ENCODE results near the gene ARAP1. TPM values are rescaled to one million over a fixed set of nuclear protein-coding genes. Genes with fewer than 3 reads are reported as not detected.

Gene ARAP1
- total RNA-seq, 1 experiment from 2014 or later = 53.0 TPM

GRCh38 chr11:72702096-72702495 lies 50.1 kb downstream of the ARAP1 start:
- CTCF ChIA-PET = interaction anchor here (0.6 kb wide), 1 partner anchor 115 kb away, joined by 3 read pairs; no protein-coding TSS in a partner anchor

GRCh38 chr11:72701466-72701865 lies 50.7 kb downstream of the ARAP1 start:
- no peaks in the 10 kb centered on the region for H3K9me3 Mint-ChIP-seq (ENCODE audit: low read depth, unreplicated experiment)
- CTCF ChIA-PET = no interaction called here
- peaks cover 7% of the 10 kb centered on the region for H3K36me3 Mint-ChIP-seq (ENCODE audit: insufficient read depth, unreplicated experiment)
- H3K27ac Mint-ChIP-seq (ENCODE audit: unreplicated experiment) = no peak overlapping the region
- no peak for TF ChIP-seq CTCF (IDR thresholded peaks at IDR 0.05; ENCODE audit: unreplicated experiment)
- no peaks in the 10 kb centered on the region for H3K4me1 Mint-ChIP-seq (ENCODE audit: low read depth, unreplicated experiment)
- intact Hi-C loops (cut with micrococcal nuclease; ENCODE audit: unreplicated experiment) = no loop called here
- no peaks in the 10 kb centered on the region for H3K27me3 Mint-ChIP-seq (ENCODE audit: unreplicated experiment)
- no peak overlapping the region for H3K4me3 Mint-ChIP-seq (ENCODE audit: low read depth, unreplicated experiment)
- no TSS peak for BruUV-seq (replicated peaks)
- DNase-seq = no peak

More at GRCh38 chr11:72702096-72702495, 50.1 kb downstream of the ARAP1 start:
- BruUV-seq (replicated peaks) = no TSS peak
- H3K4me1 Mint-ChIP-seq (ENCODE audit: low read depth, unreplicated experiment) = no peaks in the 10 kb centered on the region
- no peak overlapping the region for H3K4me3 Mint-ChIP-seq (ENCODE audit: low read depth, unreplicated experiment)
- H3K27me3 Mint-ChIP-seq (ENCODE audit: unreplicated experiment) = no peaks in the 10 kb centered on the region
- H3K36me3 Mint-ChIP-seq (ENCODE audit: insufficient read depth, unreplicated experiment) = peaks cover 5% of the 10 kb centered on the region
- no peak for DNase-seq
- intact Hi-C loops (cut with micrococcal nuclease; ENCODE audit: unreplicated experiment) = no loop called here
- no peak overlapping the region for H3K27ac Mint-ChIP-seq (ENCODE audit: unreplicated experiment)
- no peaks in the 10 kb centered on the region for H3K9me3 Mint-ChIP-seq (ENCODE audit: low read depth, unreplicated experiment)
- no peak for TF ChIP-seq CTCF (IDR thresholded peaks at IDR 0.05; ENCODE audit: unreplicated experiment)

GRCh38 chr11:72700146-72700545 lies 52.1 kb downstream of the ARAP1 start:
- intact Hi-C loops (cut with micrococcal nuclease; ENCODE audit: unreplicated experiment) = no loop called here
- Mint-ChIP-seq H3K27me3 (ENCODE audit: unreplicated experiment) (no peaks in the 10 kb centered on the region), H3K36me3 (ENCODE audit: insufficient read depth, unreplicated experiment) (peaks cover 10% of the 10 kb centered on the region), H3K9me3 (ENCODE audit: low read depth, unreplicated experiment) (no peaks in the 10 kb centered on the region), H3K4me3 (ENCODE audit: low read depth, unreplicated experiment) (no peak overlapping the region), H3K27ac (ENCODE audit: unreplicated experiment) (no peak overlapping the region), H3K4me1 (ENCODE audit: low read depth, unreplicated experiment) (no peaks in the 10 kb centered on the region)
- no peak for TF ChIP-seq CTCF (IDR thresholded peaks at IDR 0.05; ENCODE audit: unreplicated experiment)
- no TSS peak for BruUV-seq (replicated peaks)
- no peak for DNase-seq
- CTCF ChIA-PET = no interaction called here

GRCh38 chr11:72697814-72698213 lies 54.4 kb downstream of the ARAP1 start:
- peaks cover 10% of the 10 kb centered on the region for H3K36me3 Mint-ChIP-seq (ENCODE audit: insufficient read depth, unreplicated experiment)
- no peak overlapping the region for H3K27ac Mint-ChIP-seq (ENCODE audit: unreplicated experiment)
- H3K27me3 Mint-ChIP-seq (ENCODE audit: unreplicated experiment) = no peaks in the 10 kb centered on the region
- H3K4me3 Mint-ChIP-seq (ENCODE audit: low read depth, unreplicated experiment) = no peak overlapping the region
- H3K9me3 Mint-ChIP-seq (ENCODE audit: low read depth, unreplicated experiment) = no peaks in the 10 kb centered on the region
- BruUV-seq (replicated peaks) = no TSS peak
- CTCF ChIA-PET = interaction anchor here (0.6 kb wide), 1 partner anchor 867 kb away, joined by 7 read pairs; no protein-coding TSS in a partner anchor
- TF ChIP-seq CTCF (IDR thresholded peaks at IDR 0.05; ENCODE audit: unreplicated experiment) = no peak
- intact Hi-C loops (cut with micrococcal nuclease; ENCODE audit: unreplicated experiment) = no loop called here
- no peaks in the 10 kb centered on the region for H3K4me1 Mint-ChIP-seq (ENCODE audit: low read depth, unreplicated experiment)
- no peak for DNase-seq
